Measurements from ENCODE around the gene PLA2G6. TPM values are rescaled to one million over a fixed set of nuclear protein-coding genes. Genes with fewer than 3 reads are reported as not detected.

The PLA2G6 gene
- total RNA-seq, 2 donors from 2014 or later: 24.1 to 38.5 TPM

DNA sequence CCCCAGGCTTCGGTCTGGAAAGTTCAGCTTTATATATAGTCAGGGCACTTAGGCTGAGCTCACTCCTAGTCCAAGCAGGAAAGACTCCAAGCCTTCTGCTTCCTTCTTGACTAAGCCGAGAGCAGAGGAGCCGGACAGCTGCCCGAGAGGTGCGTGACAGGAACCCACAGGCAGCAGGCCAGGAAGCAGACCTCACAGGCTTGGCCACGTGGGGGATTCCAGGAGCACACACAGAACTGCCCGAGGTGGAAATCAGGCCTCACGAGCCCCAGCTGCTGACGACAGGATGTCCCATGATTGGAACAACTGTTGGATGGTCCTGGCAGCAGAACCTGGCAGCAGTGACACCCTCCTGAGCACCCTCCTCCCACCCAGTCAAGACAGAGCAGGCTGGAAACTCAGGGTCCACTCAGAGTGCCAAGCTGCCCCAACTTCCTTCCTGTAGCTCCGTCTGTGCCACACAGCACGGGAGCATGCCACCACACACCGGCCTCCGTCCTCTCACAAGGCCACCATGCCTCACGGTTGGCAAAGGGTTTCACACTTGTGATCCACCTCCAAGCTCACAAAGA, 5.4 kb downstream of the PLA2G6 start:
- DNase-seq: no peak
- no peaks in the 10 kb centered on the region for H3K27me3 ChIP-seq
- H3K4me1 ChIP-seq: peaks cover 6% of the 10 kb centered on the region
- TF ChIP-seq CTCF (IDR thresholded peaks at IDR 0.05): no peak
- no peak overlapping the region for H3K4me3 ChIP-seq
- no peak overlapping the region for H3K27ac ChIP-seq
- intact Hi-C loops (cut with DNase I): no loop called here
- peak overlapping the region in 1 of 2 donors; percentile 12 for H3K9ac ChIP-seq (ENCODE audit: low read depth in 2 of 2, low read length in 2 of 2)
- H3K9me3 ChIP-seq: no peaks in the 10 kb centered on the region
- H3K36me3 ChIP-seq: no peaks in the 10 kb centered on the region

DNA sequence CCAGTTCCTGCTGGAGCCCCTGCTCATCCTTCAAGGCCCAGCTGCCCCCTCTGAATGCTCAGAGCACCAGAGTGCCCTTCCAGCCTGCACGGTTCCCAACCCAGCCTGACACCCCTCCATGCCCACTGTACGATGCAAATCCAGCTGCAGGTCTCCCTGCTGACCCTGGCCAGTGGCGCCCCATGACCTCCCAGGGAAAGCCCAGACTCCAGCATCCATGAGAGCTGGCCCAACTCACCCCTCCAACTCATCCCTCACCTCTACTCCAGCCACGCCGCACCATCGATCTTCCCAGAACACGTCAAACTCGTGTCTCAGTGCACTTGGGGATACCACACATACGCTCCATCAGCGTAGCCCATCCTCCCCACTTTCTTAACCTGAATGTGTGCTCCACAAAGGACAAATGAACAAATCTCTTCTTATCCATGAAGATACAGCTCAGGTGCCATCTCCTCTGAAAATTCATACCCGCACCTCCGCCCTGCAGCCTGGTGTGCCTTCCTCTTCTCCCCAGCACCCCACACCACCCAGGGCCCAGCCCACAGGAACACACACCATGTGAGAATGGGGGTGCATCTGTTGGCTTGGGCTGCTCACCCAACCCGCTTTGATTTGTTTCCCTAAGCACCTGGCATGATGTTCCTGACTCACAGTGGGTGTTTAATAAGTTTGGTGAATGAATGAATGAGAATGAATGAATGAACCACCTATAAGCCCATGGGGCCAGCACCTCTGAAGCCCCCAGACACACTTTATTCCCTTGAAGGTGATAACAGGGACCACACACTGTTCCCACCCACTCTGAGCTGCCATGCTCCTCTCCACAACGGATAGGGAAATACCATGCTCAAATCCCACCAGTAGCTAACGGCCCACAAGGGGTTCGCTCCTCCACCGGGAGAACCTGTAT, 6.2 kb downstream of the PLA2G6 start:
- H3K36me3 ChIP-seq: no peaks in the 10 kb centered on the region
- H3K27me3 ChIP-seq: no peaks in the 10 kb centered on the region
- H3K9ac ChIP-seq (ENCODE audit: low read depth in 2 of 2, low read length in 2 of 2): no peak overlapping the region
- H3K4me1 ChIP-seq: peaks cover 3% of the 10 kb centered on the region
- no peak for TF ChIP-seq CTCF (IDR thresholded peaks at IDR 0.05)
- intact Hi-C loops (cut with DNase I): no loop called here
- H3K9me3 ChIP-seq: no peaks in the 10 kb centered on the region
- H3K4me3 ChIP-seq: no peak overlapping the region
- H3K27ac ChIP-seq: no peak overlapping the region
- no peak for DNase-seq

GRCh38 chr22:38174626-38175025, 7.0 kb downstream of the PLA2G6 start:
- H3K4me3 ChIP-seq: no peak overlapping the region
- H3K27ac ChIP-seq: no peak overlapping the region
- H3K36me3 ChIP-seq: no peaks in the 10 kb centered on the region
- H3K27me3 ChIP-seq: no peaks in the 10 kb centered on the region
- H3K4me1 ChIP-seq: peaks cover 3% of the 10 kb centered on the region
- no peak overlapping the region for H3K9ac ChIP-seq (ENCODE audit: low read depth in 2 of 2, low read length in 2 of 2)
- intact Hi-C loops (cut with DNase I): no loop called here
- TF ChIP-seq CTCF (IDR thresholded peaks at IDR 0.05): no peak
- no peaks in the 10 kb centered on the region for H3K9me3 ChIP-seq
- no peak for DNase-seq

DNA sequence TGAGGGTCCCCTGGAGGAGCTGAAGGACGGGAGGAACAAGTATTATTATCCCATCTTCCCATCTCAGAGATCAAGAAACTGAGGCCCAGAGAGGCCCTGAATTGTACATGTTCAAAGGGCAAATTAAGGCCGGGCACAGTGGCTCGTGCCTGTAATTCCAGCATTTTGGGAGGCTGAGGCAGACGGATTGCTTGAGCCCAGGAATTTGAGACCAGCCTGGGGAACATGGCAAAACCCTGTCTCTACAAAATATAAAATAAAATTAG, 8.1 kb downstream of the PLA2G6 start:
- no peaks in the 10 kb centered on the region for H3K27me3 ChIP-seq
- H3K9me3 ChIP-seq: no peaks in the 10 kb centered on the region
- no peak overlapping the region for H3K27ac ChIP-seq
- H3K36me3 ChIP-seq: no peaks in the 10 kb centered on the region
- no peak overlapping the region for H3K9ac ChIP-seq (ENCODE audit: low read depth in 2 of 2, low read length in 2 of 2)
- no peak overlapping the region for H3K4me3 ChIP-seq
- no peak for TF ChIP-seq CTCF (IDR thresholded peaks at IDR 0.05)
- intact Hi-C loops (cut with DNase I): no loop called here
- no peak for DNase-seq
- peaks cover 3% of the 10 kb centered on the region for H3K4me1 ChIP-seq

DNA sequence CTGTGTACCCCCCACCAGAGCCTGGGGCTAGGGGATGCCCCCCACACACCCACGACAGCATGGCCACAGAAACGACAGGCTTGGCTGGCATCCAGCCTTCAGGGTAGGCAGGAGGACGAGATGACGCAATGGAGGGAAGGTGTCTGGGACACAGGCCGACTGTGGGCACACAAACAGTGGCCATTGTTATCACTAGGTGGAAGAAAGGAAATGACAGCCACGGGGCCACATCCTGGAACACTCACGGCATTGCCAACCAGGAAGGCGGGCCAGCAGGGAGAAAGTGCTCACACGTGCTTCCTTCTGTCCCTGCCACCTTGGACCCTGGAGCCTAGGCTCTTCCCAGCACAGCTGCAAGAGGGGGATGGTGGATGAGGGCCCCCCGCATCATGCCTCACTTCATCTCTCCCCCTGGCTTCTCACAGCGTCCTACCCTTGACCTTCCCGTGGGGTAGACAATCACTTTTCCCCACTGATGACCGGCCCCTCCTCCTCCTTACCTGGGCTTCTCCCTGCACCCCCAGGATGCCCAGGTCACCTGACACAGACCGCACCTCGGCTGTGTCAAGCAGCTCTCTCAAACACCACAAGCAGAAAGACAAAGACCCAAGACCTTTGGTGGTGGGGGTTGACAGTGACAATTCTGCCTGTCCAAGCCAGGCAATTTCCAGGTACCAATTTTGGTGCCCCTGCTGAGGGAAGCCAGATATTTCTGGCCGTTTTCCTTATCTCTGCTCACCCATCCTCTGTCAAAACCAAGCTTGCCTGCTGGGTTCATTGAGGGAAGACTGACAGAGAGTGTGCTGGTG, 8.6 kb downstream of the PLA2G6 start:
- intact Hi-C loops (cut with DNase I): no loop called here
- peak; percentile 81 for DNase-seq
- Histone ChIP-seq H3K27me3 (no peaks in the 10 kb centered on the region), H3K27ac (no peak overlapping the region), H3K4me3 (no peak overlapping the region), H3K4me1 (no peaks in the 10 kb centered on the region), H3K9me3 (no peaks in the 10 kb centered on the region), H3K9ac (ENCODE audit: low read depth in 2 of 2, low read length in 2 of 2) (peak overlapping the region in 1 of 2 donors; percentile 9), H3K36me3 (no peaks in the 10 kb centered on the region)
- TF ChIP-seq CTCF (IDR thresholded peaks at IDR 0.05): no peak

All from colonic mucosa (tissue), 4 donors.